K562 (cell line): ENCODE measurements around the gene CMTM8. TPM values are rescaled to one million over a fixed set of nuclear protein-coding genes. Genes with fewer than 3 reads are reported as not detected.

Experiments used
- ATAC-seq: fragments of 200-7000 bp; cut with Tn5 transposase; 3 replicates; pipeline ENCODE4 v1.9.1; 2020; ENCODE audit warnings: moderate library complexity
- BruUV-seq: library from RNA; stranded (reverse); fragments of 400-500 nt; replicated peaks from 2 replicates; lab custom pipeline; 2021; lab: Mats Ljungman, UMichigan
- CTCF ChIA-PET: fragments of 300-600 bp; formaldehyde crosslinking; extraction: SDS; loops from one replicate; lab custom pipeline; 2021; ENCODE audit warnings: low intra/inter-chr PET ratio; lab: Yijun Ruan, JAX
- POLR2A ChIA-PET: fragments of 300-600, 350-650 bp; sonication (Branson Sonifier 250); formaldehyde crosslinking; extraction: SDS; loops from one replicate; lab custom pipeline; 2021; ENCODE audit warnings: antibody characterized with exemption, inconsistent platforms; lab: Yijun Ruan, JAX
- DNase-seq, 4 experiments: peaks; one replicate each; pipeline versions ENCODE4 v3.0.0 to v3.0.0-alpha.2; 2011 to 2018; ENCODE audit warnings: low spot score in 3 of 4, mixed read lengths in 3 of 4; ENCODE audit errors: extremely low read depth in 1 of 4
- FAIRE-seq: peaks from 2 replicates; lab custom pipeline; 2011; peaks lifted over from hg19 to GRCh38; lab: Jason Lieb, UNC
- H2AFZ ChIP-seq: 2 replicates; pipeline ENCODE4 v1.6.0; 2011; ENCODE audit warnings: low read depth, low read length, control low read depth, inconsistent platforms
- H3K27ac ChIP-seq: fragments of 200-600 bp; 3 replicates; pipeline ENCODE4 v1.8.0; 2011; ENCODE audit warnings: low read depth, mild to moderate bottlenecking, control low read depth, inconsistent platforms, low read length, moderate library complexity, mixed read lengths; ENCODE audit errors: extremely low read depth
- H3K27me3 ChIP-seq, 2 experiments: fragments of 300-600 bp in 1 of 2; 2 replicates in 1 of 2; 3 replicates in 1 of 2; pipeline versions ENCODE4 v1.6.0 to v1.8.0; 2011; ENCODE audit warnings: inconsistent platforms in 2 of 2, low read length in 2 of 2, mild to moderate bottlenecking in 1 of 2, mixed read lengths in 1 of 2, moderate library complexity in 1 of 2; ENCODE audit not compliant: control insufficient read depth in 2 of 2, insufficient read depth in 2 of 2
- H3K36me3 ChIP-seq: fragments of 300-600 bp; 3 replicates; pipeline ENCODE4 v1.8.0; 2011; ENCODE audit warnings: mild to moderate bottlenecking, low read length, inconsistent platforms; ENCODE audit not compliant: control insufficient read depth, insufficient read depth
- H3K4me1 ChIP-seq, 2 experiments: fragments of 200-600 bp in 1 of 2; replicated peaks in 1 of 2; 2 replicates in 1 of 2; 3 replicates in 1 of 2; pipeline versions ENCODE4 v1.5.1 to v1.8.0; 2011; ENCODE audit warnings: inconsistent platforms in 2 of 2, low read length in 2 of 2, mild to moderate bottlenecking in 1 of 2, mixed read lengths in 1 of 2, moderate library complexity in 1 of 2; ENCODE audit not compliant: control insufficient read depth in 2 of 2, insufficient read depth in 2 of 2
- H3K4me2 ChIP-seq: 2 replicates; pipeline ENCODE4 v1.6.1; 2011; ENCODE audit warnings: low read length, control low read depth, inconsistent platforms, mixed read lengths; ENCODE audit not compliant: insufficient read depth
- H3K4me3 ChIP-seq: fragments of 200-600 bp; sonication (generic), shearing (Covaris generic); 2 replicates; pipeline ENCODE4 v1.5.1; 2016; ENCODE audit warnings: control low read depth, inconsistent platforms
- H3K79me2 ChIP-seq: fragments of 200-600 bp; 3 replicates; pipeline ENCODE4 v1.8.0; 2011; ENCODE audit warnings: low read length, inconsistent platforms; ENCODE audit not compliant: control insufficient read depth, insufficient read depth
- H3K9ac ChIP-seq, 2 experiments: 2 replicates each; pipeline versions ENCODE4 v1.6.0 to v1.6.1; 2011; ENCODE audit warnings: low read depth in 2 of 2, low read length in 2 of 2, control low read depth in 1 of 2, inconsistent platforms in 1 of 2, mild to moderate bottlenecking in 1 of 2, mixed read lengths in 1 of 2; ENCODE audit not compliant: insufficient read depth in 1 of 2
- H3K9me1 ChIP-seq: one replicate; pipeline ENCODE4 v1.6.0; 2011; ENCODE audit warnings: inconsistent platforms, mild to moderate bottlenecking, low read length, moderate library complexity; ENCODE audit not compliant: control insufficient read depth, insufficient read depth
- H3K9me3 ChIP-seq: replicated peaks from 2 replicates; pipeline ENCODE4 v1.5.1; 2011; ENCODE audit warnings: low read depth, low read length, inconsistent platforms; ENCODE audit not compliant: control insufficient read depth, insufficient read depth
- H4K20me1 ChIP-seq: replicated peaks from 2 replicates; pipeline ENCODE4 v1.6.1; 2011; ENCODE audit warnings: low read length, inconsistent platforms, mixed read lengths; ENCODE audit not compliant: control insufficient read depth, insufficient read depth
- BMI1 ChIP-seq: fragments of 150-350 bp; IDR thresholded peaks from 2 replicates; pipeline ENCODE4 v1.6.1; 2014; ENCODE audit warnings: low read length
- CHAMP1 ChIP-seq: fragments of 450-650 bp; IDR thresholded peaks from 2 replicates; pipeline ENCODE4 v1.6.1; 2016; ENCODE audit warnings: mild to moderate bottlenecking
- CREB1 ChIP-seq, 2 experiments: sonication (generic) in 1 of 2; formaldehyde crosslinking in 1 of 2; IDR thresholded peaks; 2 replicates each; pipeline versions ENCODE4 v1.6.1 to v1.8.0; 2012 to 2022; ENCODE audit warnings: inconsistent platforms in 1 of 2, mild to moderate bottlenecking in 1 of 2, missing genetic modification reagents in 1 of 2, moderate library complexity in 1 of 2
- HDAC1 ChIP-seq, 2 experiments: fragments of 450-650 bp; IDR thresholded peaks; 2 replicates each; pipeline ENCODE4 v1.6.1; 2016 to 2017; ENCODE audit warnings: inconsistent platforms in 1 of 2, mild to moderate bottlenecking in 1 of 2, moderate library complexity in 1 of 2
- HMGXB4 ChIP-seq: sonication (generic); formaldehyde crosslinking; IDR thresholded peaks from 2 replicates; pipeline ENCODE4 v1.8.1; 2023; ENCODE audit warnings: mild to moderate bottlenecking, missing genetic modification reagents
- PHB2 ChIP-seq: fragments of 450-650 bp; IDR thresholded peaks from 2 replicates; pipeline ENCODE4 v1.6.1; 2017; ENCODE audit warnings: low read depth
- POLR2A ChIP-seq: fragments of 450-650 bp; conservative IDR thresholded peaks from 2 replicates; pipeline ENCODE4 v1.6.1; 2016
- PRMT5 ChIP-seq: sonication (generic); formaldehyde crosslinking; IDR thresholded peaks from 2 replicates; pipeline ENCODE4 v1.5.0; 2020; ENCODE audit warnings: missing genetic modification reagents
- SMC3 ChIP-seq: conservative IDR thresholded peaks from 2 replicates; pipeline ENCODE4 v1.6.1; 2011; ENCODE audit warnings: low read depth, low read length, improper control_type of control experiment; ENCODE audit not compliant: insufficient read depth
- TEAD4 ChIP-seq, 2 experiments: sonication (generic) in 1 of 2; formaldehyde crosslinking in 1 of 2; IDR thresholded peaks; 2 replicates each; pipeline versions ENCODE4 v1.6.1 to v1.8.0; 2012 to 2022; ENCODE audit warnings: borderline replicate concordance in 1 of 2, inconsistent platforms in 1 of 2, low read length in 1 of 2, mild to moderate bottlenecking in 1 of 2, missing genetic modification reagents in 1 of 2
- TFAM ChIP-seq: fragments of 250-450 bp; sonication (Bioruptor Pico); conservative IDR thresholded peaks from 2 replicates; pipeline ENCODE4 v1.5.0; 2021; ENCODE audit warnings: mild to moderate bottlenecking, moderate library complexity
- WGBS: fragments of 100-300 bp; shearing (Covaris generic); methylation state at CpG from one replicate; pipeline ENCODE4 v1.1.6; 2016; ENCODE audit warnings: low coverage, mixed read lengths; ENCODE audit not compliant: insufficient coverage; ENCODE audit errors: missing lambda C conversion rate; 5-methylcytosine and 5-hydroxymethylcytosine counted together
- in situ Hi-C: fragments of 300-500 bp; cut with MboI; formaldehyde crosslinking; loops from 4 replicates; pipeline ENCODE4 v1.15.0; 2018; ENCODE audit warnings: inconsistent platforms, mixed read lengths
- intact Hi-C: fragments of 100-400 bp; cut with micrococcal nuclease; formaldehyde crosslinking; loops from 2 replicates; pipeline ENCODE4 v1.14.2; 2022
- polyA plus RNA-seq, 8 experiments: library from polyadenylated mRNA; depleted of rRNA in 4 of 8; stranded (reverse) in 5 of 8; unstranded in 3 of 8; fragments of >200 nt; fragmentation: Nextera tagmentation in 2 of 8; fragmentation: Illumina TruSeq in 1 of 8; extraction: Ambion mirVana in 2 of 8; extraction: Trizol in 1 of 8; gene quantifications; 2 replicates each; pipeline versions ENCODE4 v1.2.1 to v1.2.3, GENCODE V29; 2011 to 2014; ENCODE audit warnings: inconsistent platforms in 1 of 8, missing spikeins in 1 of 8
- total RNA-seq, 7 experiments: library from RNA; depleted of rRNA in 6 of 7; stranded (reverse); fragments of >200 nt in 6 of 7; fragmentation: Illumina TruSeq in 2 of 7; extraction: Trizol in 2 of 7; gene quantifications; 2 replicates each; pipeline versions ENCODE4 v1.2.1 to v1.2.3, GENCODE V29; 2011 to 2021; ENCODE audit warnings: low replicate concordance in 1 of 7
- TF ChIP-seq, protein P1 (sequence below): fragments of 450-650 bp; IDR thresholded peaks from 2 replicates; pipeline ENCODE4 v1.6.1; 2017; ENCODE audit warnings: antibody characterized with exemption
- TF ChIP-seq, protein P2 (sequence below): fragments of 250-450 bp; sonication (Bioruptor Pico); IDR thresholded peaks from 2 replicates; pipeline ENCODE4 v1.8.0; 2022; ENCODE audit warnings: inconsistent platforms
- TF ChIP-seq, protein P3 (sequence below), 2 experiments: fragments of 250-450 bp in 1 of 2; fragments of 450-650 bp in 1 of 2; sonication (Bioruptor Pico) in 1 of 2; IDR thresholded peaks; 2 replicates each; pipeline versions ENCODE4 v1.6.1 to v1.8.0; 2016 to 2021; ENCODE audit warnings: mild to moderate bottlenecking in 2 of 2, moderate library complexity in 2 of 2, missing compliant biosample characterization in 1 of 2, missing genetic modification characterization in 1 of 2

The CMTM8 gene
- total and polyA plus RNA-seq, 9 of the 15 experiments (the other 6 are each of a cell fraction or from before 2014, with no cell fraction given): not detected

DNA sequence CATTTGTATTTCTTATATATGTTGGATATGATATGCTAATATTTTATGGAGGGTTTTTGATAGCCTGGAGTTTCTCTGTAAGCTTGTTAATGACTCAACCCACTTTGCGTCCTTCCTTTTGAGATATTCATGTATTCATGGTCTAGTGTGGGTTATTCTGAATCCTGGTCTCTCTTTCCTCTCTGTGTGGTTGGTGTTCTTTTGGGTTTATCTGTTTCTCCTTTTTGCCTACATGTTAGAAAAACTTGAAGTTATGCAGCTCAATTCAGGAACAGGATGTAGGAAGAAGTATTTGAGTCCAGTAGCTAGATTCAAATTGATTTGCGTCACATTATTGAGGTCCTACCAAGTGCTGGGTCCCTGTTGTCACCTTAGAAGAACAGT, 181.3 kb downstream of the CMTM8 start:
- CTCF ChIA-PET: no interaction called here
- POLR2A ChIA-PET: no interaction called here
- no peaks in the 10 kb centered on the region for H3K9me1 ChIP-seq
- intact Hi-C loops: no loop called here
- FAIRE-seq (no peak), ATAC-seq (no peak), DNase-seq (no peak)
- no peaks in the 10 kb centered on the region for H3K36me3 ChIP-seq
- no TSS peak for BruUV-seq
- H3K4me2 ChIP-seq: no peak overlapping the region
- H3K27me3 ChIP-seq: peaks cover 18 to 46% of the 10 kb centered on the region in 2 experiments; a peak in 4 of 5 replicates
- no peaks in the 10 kb centered on the region for H4K20me1 ChIP-seq
- H3K79me2 ChIP-seq: no peaks in the 10 kb centered on the region
- in situ Hi-C loops: no loop called here
- H3K9me3 ChIP-seq: no peaks in the 10 kb centered on the region
- no peak overlapping the region for H3K9ac ChIP-seq
- no peak overlapping the region for H3K27ac ChIP-seq
- H3K4me1 ChIP-seq: no peaks in the 10 kb centered on the region
- WGBS: 3% methylated on average over 2 of the region's 2 CpGs
- H2AFZ ChIP-seq: no peak overlapping the region
- H3K4me3 ChIP-seq: no peak overlapping the region
- TF ChIP-seq TEAD4 (IDR thresholded peaks at IDR 0.05; ENCODE audit: low read length) (no peak), TEAD4 (CRISPR knock-in tag; IDR thresholded peaks at IDR 0.05; ENCODE audit: borderline replicate concordance) (no peak), HDAC1 (IDR thresholded peaks at IDR 0.05) (no peak), PHB2 (no peak), PRMT5 (no peak), HMGXB4 (CRISPR knock-in tag) (no peak), BMI1 (no peak), POLR2A (no peak), CHAMP1 (no peak), CREB1 (IDR thresholded peaks at IDR 0.05) (no peak), CREB1 (CRISPR knock-in tag; IDR thresholded peaks at IDR 0.05) (no peak), SMC3 (no peak), TFAM (CRISPR knock-in tag) (no peak)
- TF ChIP-seq, protein P1, sequence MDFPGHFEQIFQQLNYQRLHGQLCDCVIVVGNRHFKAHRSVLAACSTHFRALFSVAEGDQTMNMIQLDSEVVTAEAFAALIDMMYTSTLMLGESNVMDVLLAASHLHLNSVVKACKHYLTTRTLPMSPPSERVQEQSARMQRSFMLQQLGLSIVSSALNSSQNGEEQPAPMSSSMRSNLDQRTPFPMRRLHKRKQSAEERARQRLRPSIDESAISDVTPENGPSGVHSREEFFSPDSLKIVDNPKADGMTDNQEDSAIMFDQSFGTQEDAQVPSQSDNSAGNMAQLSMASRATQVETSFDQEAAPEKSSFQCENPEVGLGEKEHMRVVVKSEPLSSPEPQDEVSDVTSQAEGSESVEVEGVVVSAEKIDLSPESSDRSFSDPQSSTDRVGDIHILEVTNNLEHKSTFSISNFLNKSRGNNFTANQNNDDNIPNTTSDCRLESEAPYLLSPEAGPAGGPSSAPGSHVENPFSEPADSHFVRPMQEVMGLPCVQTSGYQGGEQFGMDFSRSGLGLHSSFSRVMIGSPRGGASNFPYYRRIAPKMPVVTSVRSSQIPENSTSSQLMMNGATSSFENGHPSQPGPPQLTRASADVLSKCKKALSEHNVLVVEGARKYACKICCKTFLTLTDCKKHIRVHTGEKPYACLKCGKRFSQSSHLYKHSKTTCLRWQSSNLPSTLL: no peak
- TF ChIP-seq, protein P2, sequence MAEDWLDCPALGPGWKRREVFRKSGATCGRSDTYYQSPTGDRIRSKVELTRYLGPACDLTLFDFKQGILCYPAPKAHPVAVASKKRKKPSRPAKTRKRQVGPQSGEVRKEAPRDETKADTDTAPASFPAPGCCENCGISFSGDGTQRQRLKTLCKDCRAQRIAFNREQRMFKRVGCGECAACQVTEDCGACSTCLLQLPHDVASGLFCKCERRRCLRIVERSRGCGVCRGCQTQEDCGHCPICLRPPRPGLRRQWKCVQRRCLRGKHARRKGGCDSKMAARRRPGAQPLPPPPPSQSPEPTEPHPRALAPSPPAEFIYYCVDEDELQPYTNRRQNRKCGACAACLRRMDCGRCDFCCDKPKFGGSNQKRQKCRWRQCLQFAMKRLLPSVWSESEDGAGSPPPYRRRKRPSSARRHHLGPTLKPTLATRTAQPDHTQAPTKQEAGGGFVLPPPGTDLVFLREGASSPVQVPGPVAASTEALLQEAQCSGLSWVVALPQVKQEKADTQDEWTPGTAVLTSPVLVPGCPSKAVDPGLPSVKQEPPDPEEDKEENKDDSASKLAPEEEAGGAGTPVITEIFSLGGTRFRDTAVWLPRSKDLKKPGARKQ: no peak
- TF ChIP-seq, protein P3, sequence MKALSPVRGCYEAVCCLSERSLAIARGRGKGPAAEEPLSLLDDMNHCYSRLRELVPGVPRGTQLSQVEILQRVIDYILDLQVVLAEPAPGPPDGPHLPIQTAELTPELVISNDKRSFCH (CRISPR knock-in tag; IDR thresholded peaks at IDR 0.05): no peak
- TF ChIP-seq, protein P3 (tag; IDR thresholded peaks at IDR 0.05): no peak
